ENCODE measurements around the gene CD82. TPM values are rescaled to one million over a fixed set of nuclear protein-coding genes. Genes with fewer than 3 reads are reported as not detected.

The CD82 gene
- total RNA-seq, 1 experiment from 2014 or later, result 114 TPM

DNA sequence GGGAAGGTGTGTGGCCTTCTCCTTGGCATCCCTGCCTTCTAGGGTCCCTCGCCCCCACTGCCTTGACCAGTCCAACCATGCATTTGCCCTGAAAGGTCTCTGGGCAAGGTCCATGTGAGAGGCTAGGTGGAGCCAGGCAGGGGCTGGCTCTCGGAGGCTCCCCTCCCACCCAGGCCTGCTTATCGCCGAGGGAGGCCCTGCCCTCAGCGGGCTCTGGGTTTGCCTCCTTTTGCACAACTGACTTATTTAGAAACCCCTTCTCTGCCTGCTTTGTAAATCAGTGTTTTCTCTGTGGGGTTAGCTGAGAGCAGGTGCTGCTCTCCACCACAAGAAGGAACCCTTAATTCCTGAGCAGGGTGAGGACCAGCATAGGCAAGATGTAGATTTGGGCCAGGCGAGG lies 47.7 kb downstream of the CD82 start:
- no peak overlapping the region for H3K27ac Mint-ChIP-seq (ENCODE audit: low read depth, unreplicated experiment)
- H3K36me3 Mint-ChIP-seq (ENCODE audit: insufficient read depth, unreplicated experiment), result peaks cover 50% of the 10 kb centered on the region
- intact Hi-C loops (cut with micrococcal nuclease), result no loop called here
- H3K4me1 Mint-ChIP-seq (ENCODE audit: insufficient read depth, unreplicated experiment), result peaks cover 1% of the 10 kb centered on the region
- ChIA-PET CTCF (interaction anchor here (0.6 to 6.3 kb wide), 4 partner anchors 41 to 460 kb away, joined by 3 to 54 read pairs (median 4); no protein-coding TSS in a partner anchor), POLR2A (no interaction called here)
- H3K4me3 Mint-ChIP-seq (ENCODE audit: unreplicated experiment), result no peak overlapping the region
- no peak for DNase-seq (ENCODE audit: unreplicated experiment)
- no peaks in the 10 kb centered on the region for H3K9me3 Mint-ChIP-seq (ENCODE audit: unreplicated experiment)
- no peak for TF ChIP-seq CTCF (IDR thresholded peaks at IDR 0.05; ENCODE audit: unreplicated experiment)
- no TSS peak for BruUV-seq (replicated peaks)
- no peaks in the 10 kb centered on the region for H3K27me3 Mint-ChIP-seq (ENCODE audit: insufficient read depth, unreplicated experiment)

- no peak overlapping the region for H3K27ac Mint-ChIP-seq (ENCODE audit: low read depth, unreplicated experiment)
- H3K9me3 Mint-ChIP-seq (ENCODE audit: unreplicated experiment), result no peaks in the 10 kb centered on the region
- POLR2A ChIA-PET, result no interaction called here
- CTCF ChIA-PET, result interaction anchor here (0.5 to 6.3 kb wide), 3 partner anchors 10 to 58 kb away, joined by 3 to 54 read pairs (median 3); no protein-coding TSS in a partner anchor
- no TSS peak for BruUV-seq (replicated peaks)
- no peaks in the 10 kb centered on the region for H3K27me3 Mint-ChIP-seq (ENCODE audit: insufficient read depth, unreplicated experiment)
- no peak for TF ChIP-seq CTCF (IDR thresholded peaks at IDR 0.05; ENCODE audit: unreplicated experiment)
- peaks cover 48% of the 10 kb centered on the region for H3K36me3 Mint-ChIP-seq (ENCODE audit: insufficient read depth, unreplicated experiment)
- no peak overlapping the region for H3K4me3 Mint-ChIP-seq (ENCODE audit: unreplicated experiment)
- no peaks in the 10 kb centered on the region for H3K4me1 Mint-ChIP-seq (ENCODE audit: insufficient read depth, unreplicated experiment)
- intact Hi-C loops (cut with micrococcal nuclease), result no loop called here
- no peak for DNase-seq (ENCODE audit: unreplicated experiment)
Measured at GRCh38 chr11:44614281-44614775, 48.9 kb downstream of the CD82 start.

- ChIA-PET POLR2A (interaction anchor here (2.6 kb wide), 1 partner anchor 59 kb away, joined by 28 read pairs; no protein-coding TSS in a partner anchor), CTCF (interaction anchor here (0.5 to 6.3 kb wide), 5 partner anchors 9 to 408 kb away, joined by 3 to 54 read pairs (median 3); no protein-coding TSS in a partner anchor)
- Mint-ChIP-seq H3K9me3 (ENCODE audit: unreplicated experiment) (no peaks in the 10 kb centered on the region), H3K27me3 (ENCODE audit: insufficient read depth, unreplicated experiment) (no peaks in the 10 kb centered on the region), H3K4me3 (ENCODE audit: unreplicated experiment) (no peak overlapping the region), H3K36me3 (ENCODE audit: insufficient read depth, unreplicated experiment) (peaks cover 48% of the 10 kb centered on the region), H3K27ac (ENCODE audit: low read depth, unreplicated experiment) (no peak overlapping the region), H3K4me1 (ENCODE audit: insufficient read depth, unreplicated experiment) (no peaks in the 10 kb centered on the region)
- BruUV-seq (replicated peaks), result no TSS peak
- no peak for DNase-seq (ENCODE audit: unreplicated experiment)
- no peak for TF ChIP-seq CTCF (IDR thresholded peaks at IDR 0.05; ENCODE audit: unreplicated experiment)
- intact Hi-C loops (cut with micrococcal nuclease), result loop anchor here (5.0 kb wide), 1 partner anchor 328 kb away; no protein-coding TSS in a partner anchor
Measured at GRCh38 chr11:44615041-44615755, 49.7 kb downstream of the CD82 start.
